Sigmoid colon (tissue), 4 donors: ENCODE data around the gene SEC14L5.

Source experiments
- CTCF ChIP-seq, 4 experiments: fragments of 450-650 bp in 3 of 4; fragments of 200-600 bp in 1 of 4; IDR thresholded peaks; one replicate each; pipeline ENCODE4 v1.5.1; 2016 to 2019; ENCODE audit warnings: antibody characterized with exemption in 4 of 4, mild to moderate bottlenecking in 3 of 4, moderate library complexity in 2 of 4
- EP300 ChIP-seq, 4 donors: sonication (generic); formaldehyde crosslinking; IDR thresholded peaks; one replicate each; pipeline ENCODE4 v1.6.1; 2017; ENCODE audit warnings: antibody characterized with exemption in 4 of 4
- POLR2A ChIP-seq, 2 donors: fragments of 450-650 bp; IDR thresholded peaks; one replicate each; pipeline ENCODE4 v1.6.1; 2016; ENCODE audit warnings: antibody characterized with exemption in 2 of 2, mild to moderate bottlenecking in 2 of 2, moderate library complexity in 2 of 2
- POLR2AphosphoS5 ChIP-seq, 4 donors: sonication (generic); formaldehyde crosslinking; IDR thresholded peaks; one replicate each; pipeline ENCODE4 v1.6.1; 2017; ENCODE audit warnings: antibody characterized with exemption in 4 of 4

GRCh38 chr16:4927661-4928060, 30.5 kb upstream of the SEC14L5 start:
- TF ChIP-seq CTCF (IDR thresholded peaks at IDR 0.05) (no peak), EP300 (IDR thresholded peaks at IDR 0.05) (no peak), POLR2A (IDR thresholded peaks at IDR 0.05) (no peak), POLR2AphosphoS5 (IDR thresholded peaks at IDR 0.05) (no peak)
